PC-9 (cell line): ENCODE data around the gene UBE2V1. TPM values are rescaled to one million over a fixed set of nuclear protein-coding genes. Genes with fewer than 3 reads are reported as not detected.

Source experiments
- BruUV-seq: library from RNA; stranded (reverse); fragments of 400-500 nt; replicated peaks from 2 replicates; lab custom pipeline; 2021; lab: Mats Ljungman, UMichigan
- CTCF ChIA-PET: fragments of 300-600 bp; sonication (Branson Sonifier 250); formaldehyde crosslinking; loops from one replicate; lab custom pipeline; 2022; ENCODE audit warnings: antibody characterized with exemption; lab: Charles Lee
- POLR2A ChIA-PET: fragments of 300-600 bp; sonication (Branson Sonifier 250); formaldehyde crosslinking; loops from one replicate; lab custom pipeline; 2022; ENCODE audit warnings: antibody characterized with exemption; ENCODE audit not compliant: unreplicated experiment; lab: Charles Lee
- DNase-seq, 2 experiments: peaks; one replicate each; pipeline versions ENCODE4 v3.0.0 to v3.0.0-alpha.2; 2015 to 2022; ENCODE audit warnings: mixed read lengths in 1 of 2
- H2AFZ ChIP-seq: fragments of 200-600 bp; sonication (generic); 2 replicates; pipeline ENCODE4 v1.8.1; 2017; ENCODE audit warnings: antibody characterized with exemption
- H3F3A ChIP-seq: fragments of 200-600 bp; sonication (generic); 2 replicates; pipeline ENCODE4 v1.8.1; 2017; ENCODE audit warnings: antibody characterized with exemption, mild to moderate bottlenecking, low read depth; ENCODE audit not compliant: insufficient read depth
- H3K27ac ChIP-seq: fragments of 200-600 bp; sonication (generic); 2 replicates; pipeline ENCODE4 v1.6.1; 2016; ENCODE audit warnings: mixed run types
- H3K27me3 ChIP-seq: fragments of 200-600 bp; sonication (generic); 2 replicates; pipeline ENCODE4 v1.6.1; 2016; ENCODE audit warnings: low read depth, mixed run types; ENCODE audit not compliant: insufficient read depth
- H3K36me3 ChIP-seq: fragments of 200-600 bp; sonication (generic); 2 replicates; pipeline ENCODE4 v1.6.1; 2016; ENCODE audit warnings: low read depth, mixed run types
- H3K4me1 ChIP-seq: fragments of 200-600 bp; sonication (generic); replicated peaks from 2 replicates; pipeline ENCODE4 v1.6.1; 2016; ENCODE audit warnings: mixed run types; ENCODE audit not compliant: insufficient read depth
- H3K4me2 ChIP-seq: fragments of 200-600 bp; sonication (generic); 2 replicates; pipeline ENCODE4 v1.6.1; 2017; ENCODE audit warnings: mixed run types
- H3K4me3 ChIP-seq: fragments of 200-600 bp; sonication (generic); 2 replicates; pipeline ENCODE4 v1.6.1; 2016; ENCODE audit warnings: mixed run types
- H3K79me2 ChIP-seq: fragments of 200-600 bp; sonication (generic); 2 replicates; pipeline ENCODE4 v1.6.1; 2017; ENCODE audit warnings: low read depth, mixed run types
- H3K9me2 ChIP-seq: fragments of 200-600 bp; sonication (generic); 2 replicates; pipeline ENCODE4 v1.8.1; 2017; ENCODE audit warnings: mild to moderate bottlenecking; ENCODE audit not compliant: insufficient read depth
- H3K9me3 ChIP-seq: fragments of 200-600 bp; sonication (generic); 2 replicates; pipeline ENCODE4 v1.8.1; 2016; ENCODE audit warnings: low read depth; ENCODE audit not compliant: insufficient read depth
- H4K20me1 ChIP-seq: fragments of 200-600 bp; sonication (generic); 2 replicates; pipeline ENCODE4 v1.8.1; 2017; ENCODE audit not compliant: insufficient read depth
- CTCF ChIP-seq: fragments of 200-600 bp; sonication (generic); conservative IDR thresholded peaks from 2 replicates; pipeline ENCODE4 v1.6.1; 2017; ENCODE audit warnings: mixed run types, antibody characterized with exemption, mild to moderate bottlenecking, moderate library complexity
- EZH2 ChIP-seq: fragments of 200-600 bp; sonication (generic); IDR thresholded peaks from 2 replicates; pipeline ENCODE4 v1.8.0; 2017; ENCODE audit warnings: antibody characterized with exemption, low read depth
- intact Hi-C: fragments of 100-400 bp; cut with micrococcal nuclease; formaldehyde crosslinking; loops from one replicate; pipeline ENCODE4 v1.10.0; 2022; ENCODE audit not compliant: unreplicated experiment
- total RNA-seq: library from RNA; stranded (reverse); gene quantifications from 2 replicates; pipeline ENCODE4 v1.2.3, GENCODE V29; 2021

Gene UBE2V1
- total RNA-seq, 1 experiment from 2014 or later: 174 TPM

- H3K36me3 ChIP-seq: no peaks in the 10 kb centered on the region
- H4K20me1 ChIP-seq: no peaks in the 10 kb centered on the region
- no peak for DNase-seq
- no peaks in the 10 kb centered on the region for H3K27me3 ChIP-seq
- peaks cover 4% of the 10 kb centered on the region; the same call in 1 of the 2 replicates for H3F3A ChIP-seq
- no peaks in the 10 kb centered on the region for H3K9me3 ChIP-seq
- no peaks in the 10 kb centered on the region for H3K4me1 ChIP-seq
- H3K4me2 ChIP-seq: no peak overlapping the region
- no peak overlapping the region for H3K27ac ChIP-seq
- H3K9me2 ChIP-seq: no peaks in the 10 kb centered on the region
- CTCF ChIA-PET: no interaction called here
- no peak for TF ChIP-seq CTCF
- no peaks in the 10 kb centered on the region for H3K79me2 ChIP-seq
- POLR2A ChIA-PET: no interaction called here
- no TSS peak for BruUV-seq
- intact Hi-C loops: no loop called here
- no peak overlapping the region for H3K4me3 ChIP-seq
- no peak overlapping the region for H2AFZ ChIP-seq
These were observed 62.7 kb downstream of the UBE2V1 start for GRCh38 chr20:50050214-50050613.

GRCh38 chr20:50049442-50050026 is 63.4 kb downstream of the UBE2V1 start:
- BruUV-seq: no TSS peak
- TF ChIP-seq EZH2: no peak
- no peak for TF ChIP-seq CTCF
- peaks cover 3% of the 10 kb centered on the region; the same call in 1 of the 2 replicates for H3F3A ChIP-seq
- no peaks in the 10 kb centered on the region for H3K27me3 ChIP-seq
- H3K4me2 ChIP-seq: no peak overlapping the region
- H3K27ac ChIP-seq: no peak overlapping the region
- ChIA-PET POLR2A (no interaction called here), CTCF (interaction anchor here (0.5 kb wide), 1 partner anchor 70 kb away, joined by 3 read pairs; no protein-coding TSS in a partner anchor)
- H3K36me3 ChIP-seq: no peaks in the 10 kb centered on the region
- intact Hi-C loops: no loop called here
- no peaks in the 10 kb centered on the region for H3K79me2 ChIP-seq
- no peaks in the 10 kb centered on the region for H3K9me3 ChIP-seq
- H3K4me1 ChIP-seq: no peaks in the 10 kb centered on the region
- no peak overlapping the region for H3K4me3 ChIP-seq
- no peak overlapping the region for H2AFZ ChIP-seq
- no peaks in the 10 kb centered on the region for H4K20me1 ChIP-seq
- H3K9me2 ChIP-seq: no peaks in the 10 kb centered on the region
- DNase-seq: no peak

- Histone ChIP-seq H3K4me3 (no peak overlapping the region), H2AFZ (no peak overlapping the region), H4K20me1 (no peaks in the 10 kb centered on the region), H3K27me3 (no peaks in the 10 kb centered on the region), H3K9me3 (no peaks in the 10 kb centered on the region), H3K4me1 (no peaks in the 10 kb centered on the region; the same call in 1 of the 2 replicates), H3F3A (no peaks in the 10 kb centered on the region), H3K36me3 (no peaks in the 10 kb centered on the region), H3K9me2 (no peaks in the 10 kb centered on the region), H3K79me2 (no peaks in the 10 kb centered on the region), H3K27ac (no peak overlapping the region), H3K4me2 (no peak overlapping the region)
- POLR2A ChIA-PET: no interaction called here
- CTCF ChIA-PET: interaction anchor here (0.6 kb wide), 2 partner anchors 57 to 69 kb away, joined by 3 read pairs; no protein-coding TSS in a partner anchor
- no TSS peak for BruUV-seq
- intact Hi-C loops: no loop called here
- no peak for DNase-seq
- TF ChIP-seq CTCF: no peak
- TF ChIP-seq EZH2: no peak
These were observed 64.4 kb downstream of the UBE2V1 start for GRCh38 chr20:50048420-50049166.
